Activated T-helper 2 cell treated with anti-CD3 and anti-CD28 coated beads, Interferon-gamma antibody, Interleukin-2, Interleukin-4, amounts not matched to agents 10 μg/mL and 5 μg/mL and 100 μg/mL, durations not matched to agents 14 hours and 24 hours and 36 hours (primary cell): ENCODE data around the gene SLC35E2B. TPM values are rescaled to one million over a fixed set of nuclear protein-coding genes. Genes with fewer than 3 reads are reported as not detected.
"Not testable (repeated sequence)": the region's sequence is repeated elsewhere in the genome, so short reads cannot be mapped to it uniquely, and the experiment has no call there.

ENCODE experiments used
- DNase-seq: peaks from one replicate; pipeline ENCODE4 v3.0.0; 2021; ENCODE audit warnings: low spot score
- H3K27ac Mint-ChIP-seq: one replicate; pipeline ENCODE4 v1.8.0; 2021; ENCODE audit warnings: mixed read lengths
- H3K27me3 Mint-ChIP-seq: one replicate; pipeline ENCODE4 v1.8.0; 2021; ENCODE audit warnings: low read depth, mixed read lengths
- H3K36me3 Mint-ChIP-seq: one replicate; pipeline ENCODE4 v1.8.0; 2021; ENCODE audit warnings: low read depth, mixed read lengths
- H3K4me1 Mint-ChIP-seq: one replicate; pipeline ENCODE4 v1.8.0; 2021; ENCODE audit warnings: low read depth, mixed read lengths
- H3K4me3 Mint-ChIP-seq: one replicate; pipeline ENCODE4 v1.8.0; 2021; ENCODE audit warnings: low read depth, mild to moderate bottlenecking, moderate library complexity, mixed read lengths
- H3K9me3 Mint-ChIP-seq: one replicate; pipeline ENCODE4 v1.8.0; 2021; ENCODE audit warnings: mixed read lengths
- intact Hi-C: fragments of 100-400 bp; cut with micrococcal nuclease; formaldehyde crosslinking; loops from one replicate; pipeline ENCODE4 v1.15.1; 2023
- total RNA-seq: library from RNA; stranded (reverse); gene quantifications from 2 replicates; pipeline ENCODE4 v1.2.3, GENCODE V29; 2022

The SLC35E2B gene
- total RNA-seq, 1 donor from 2014 or later: 41.9 TPM

DNA sequence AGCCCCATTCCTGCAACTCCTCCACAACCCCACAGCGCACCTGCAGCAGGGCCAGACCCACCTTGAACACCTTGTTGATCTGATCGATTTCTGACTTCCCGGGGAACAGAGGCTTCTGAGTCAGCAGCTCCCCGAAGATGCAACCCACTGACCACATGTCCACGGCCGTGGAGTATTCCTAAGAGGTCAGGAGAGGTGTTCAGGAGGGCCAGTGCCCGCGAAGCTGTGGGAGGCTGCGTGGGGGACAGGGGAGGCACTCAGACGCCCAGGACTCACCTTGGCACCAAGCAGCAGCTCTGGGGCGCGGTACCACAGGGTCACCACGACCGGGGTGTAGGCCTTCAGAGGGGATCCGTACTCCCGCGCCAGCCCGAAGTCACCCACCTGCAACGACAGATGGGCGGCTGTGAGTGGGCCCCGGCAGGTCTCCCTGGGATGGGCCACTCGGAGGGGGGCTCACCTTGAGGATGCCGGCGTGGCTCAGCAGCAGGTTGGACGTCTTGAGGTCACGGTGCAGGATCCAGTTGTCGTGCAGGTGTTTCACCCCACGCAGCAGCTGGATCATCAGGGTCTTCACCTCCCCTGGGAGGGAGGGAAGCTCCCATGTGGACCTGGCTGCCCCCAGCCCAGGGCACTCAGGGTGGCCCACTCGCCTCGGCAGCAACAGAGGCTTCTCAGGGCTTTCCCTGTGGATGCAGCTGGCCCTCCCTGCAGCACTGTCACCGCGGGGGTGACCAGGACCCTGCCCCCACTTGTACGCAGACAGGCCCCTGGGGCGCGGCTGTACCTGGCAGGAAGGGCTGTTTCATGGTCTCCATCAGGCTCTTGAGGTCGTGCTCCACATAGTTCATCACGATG, 55.7 kb downstream of the SLC35E2B start:
- DNase-seq, H3K4me1 Mint-ChIP-seq, H3K27me3 Mint-ChIP-seq, H3K36me3 Mint-ChIP-seq, H3K9me3 Mint-ChIP-seq, H3K27ac Mint-ChIP-seq, intact Hi-C loops, H3K4me3 Mint-ChIP-seq: not testable (repeated sequence)

DNA sequence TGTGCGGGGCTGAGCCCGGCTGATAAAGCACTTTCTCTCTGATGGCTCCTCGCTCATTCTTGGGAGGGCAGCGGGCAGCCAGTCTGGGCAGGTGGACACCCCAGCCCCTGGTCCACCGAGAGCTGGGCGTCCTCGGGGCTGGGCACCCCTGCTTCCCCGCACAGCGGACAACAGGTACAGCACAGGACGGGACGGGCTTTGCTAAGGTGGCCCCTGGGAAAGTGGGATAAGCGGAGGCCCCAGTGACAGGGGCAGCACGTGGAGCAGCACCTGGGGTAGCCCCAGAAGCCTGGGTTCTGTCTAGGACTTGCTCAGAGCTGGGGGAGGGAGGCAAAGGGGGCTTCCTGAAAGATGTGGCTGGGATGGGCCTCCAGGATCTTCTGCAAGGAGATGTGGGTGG, 58.0 kb downstream of the SLC35E2B start:
- DNase-seq, intact Hi-C loops, H3K9me3 Mint-ChIP-seq, H3K27me3 Mint-ChIP-seq, H3K27ac Mint-ChIP-seq, H3K4me3 Mint-ChIP-seq, H3K4me1 Mint-ChIP-seq, H3K36me3 Mint-ChIP-seq: not testable (repeated sequence)

DNA sequence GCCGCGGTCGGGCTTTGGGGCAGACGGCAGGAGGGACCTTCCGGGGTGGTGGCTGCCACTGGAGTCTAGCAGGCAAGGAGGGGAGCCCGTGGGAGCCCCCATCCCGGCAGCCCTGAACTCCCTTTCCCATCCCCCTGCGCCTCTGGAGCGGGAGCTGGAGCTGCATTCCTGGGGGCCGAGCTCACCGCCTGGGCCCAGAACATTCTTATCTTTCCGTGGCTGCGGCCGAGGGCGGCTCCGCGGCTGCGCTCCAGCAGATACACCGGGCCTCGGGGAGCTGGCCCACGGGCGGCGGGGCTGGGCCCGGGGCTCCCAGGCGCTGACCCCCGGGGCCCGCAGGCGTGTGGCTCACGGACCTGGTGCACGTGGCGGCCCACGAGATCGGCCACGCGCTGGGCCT, 59.2 kb downstream of the SLC35E2B start:
- intact Hi-C loops, H3K9me3 Mint-ChIP-seq, H3K36me3 Mint-ChIP-seq, H3K4me3 Mint-ChIP-seq, DNase-seq, H3K27me3 Mint-ChIP-seq, H3K27ac Mint-ChIP-seq, H3K4me1 Mint-ChIP-seq: not testable (repeated sequence)

GRCh38 chr1:1631782-1632420, 60.7 kb downstream of the SLC35E2B start, which contains the start of gene MMP23B:
Gene MMP23B, plus strand, starts transcription at chr1:1632173. Its CDS starts 46 bp downstream, at chr1:1632219.
- Mint-ChIP-seq H3K4me1 (peaks cover 2% of the 10 kb centered on the region), H3K27ac (peak within 1 kb of the TSS; percentile 17), H3K9me3 (no peaks in the 10 kb centered on the region), H3K4me3 (no peak within 1 kb of the TSS), H3K27me3 (peaks cover 4% of the 10 kb centered on the region), H3K36me3 (peaks cover 9% of the 10 kb centered on the region)
- intact Hi-C loops: no loop called here
- no peak for DNase-seq

GRCh38 chr1:1630965-1631781, 61.4 kb downstream of the SLC35E2B start:
- DNase-seq: no peak
- H3K4me3 Mint-ChIP-seq: no peak overlapping the region
- peaks cover 3% of the 10 kb centered on the region for H3K36me3 Mint-ChIP-seq
- intact Hi-C loops: no loop called here
- H3K27me3 Mint-ChIP-seq: peaks cover 4% of the 10 kb centered on the region
- H3K9me3 Mint-ChIP-seq: no peaks in the 10 kb centered on the region
- H3K27ac Mint-ChIP-seq: peak overlapping the region; percentile 17
- peaks cover 2% of the 10 kb centered on the region for H3K4me1 Mint-ChIP-seq

DNA sequence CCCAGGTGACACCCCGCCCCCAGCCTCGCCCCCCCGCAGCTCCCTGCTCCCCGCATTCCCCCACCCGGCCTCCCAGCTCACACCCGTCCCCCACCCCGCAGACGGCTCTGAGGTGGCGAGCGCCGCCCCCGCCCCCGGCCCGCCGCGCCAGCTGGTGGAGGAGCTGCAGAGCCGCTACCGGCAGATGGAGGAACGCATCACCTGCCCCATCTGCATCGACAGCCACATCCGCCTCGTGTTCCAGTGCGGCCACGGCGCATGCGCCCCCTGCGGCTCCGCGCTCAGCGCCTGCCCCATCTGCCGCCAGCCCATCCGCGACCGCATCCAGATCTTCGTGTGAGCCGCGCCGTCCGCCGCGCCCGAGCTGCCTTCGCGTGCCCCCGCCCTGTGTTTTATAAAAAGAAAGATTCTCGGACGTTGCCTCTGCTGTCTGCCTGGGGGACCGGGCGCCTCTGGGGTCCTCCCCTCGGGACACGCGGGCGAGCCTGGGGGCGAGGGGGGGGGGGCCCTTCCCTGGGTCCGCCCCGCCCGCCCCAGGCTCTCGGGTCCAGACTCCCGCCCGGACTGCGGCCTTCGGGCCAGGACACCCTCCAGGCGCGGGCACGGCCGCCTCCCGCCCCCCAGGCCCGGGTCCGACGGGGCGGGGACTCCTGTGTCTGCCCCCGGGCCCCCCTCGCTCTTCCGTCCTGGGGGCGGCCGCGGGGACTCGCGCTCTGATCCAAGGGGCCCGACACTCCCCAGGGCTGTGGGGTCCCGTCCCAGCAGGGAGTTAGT, 62.2 kb downstream of the SLC35E2B start:
- DNase-seq: peak; percentile 96
- peak overlapping the region; percentile 74 for H3K27ac Mint-ChIP-seq
- no peaks in the 10 kb centered on the region for H3K9me3 Mint-ChIP-seq
- intact Hi-C loops: no loop called here
- peaks cover 3% of the 10 kb centered on the region for H3K36me3 Mint-ChIP-seq
- H3K4me1 Mint-ChIP-seq: peaks cover 2% of the 10 kb centered on the region
- H3K27me3 Mint-ChIP-seq: peaks cover 4% of the 10 kb centered on the region
- H3K4me3 Mint-ChIP-seq: peak overlapping the region; percentile 78

DNA sequence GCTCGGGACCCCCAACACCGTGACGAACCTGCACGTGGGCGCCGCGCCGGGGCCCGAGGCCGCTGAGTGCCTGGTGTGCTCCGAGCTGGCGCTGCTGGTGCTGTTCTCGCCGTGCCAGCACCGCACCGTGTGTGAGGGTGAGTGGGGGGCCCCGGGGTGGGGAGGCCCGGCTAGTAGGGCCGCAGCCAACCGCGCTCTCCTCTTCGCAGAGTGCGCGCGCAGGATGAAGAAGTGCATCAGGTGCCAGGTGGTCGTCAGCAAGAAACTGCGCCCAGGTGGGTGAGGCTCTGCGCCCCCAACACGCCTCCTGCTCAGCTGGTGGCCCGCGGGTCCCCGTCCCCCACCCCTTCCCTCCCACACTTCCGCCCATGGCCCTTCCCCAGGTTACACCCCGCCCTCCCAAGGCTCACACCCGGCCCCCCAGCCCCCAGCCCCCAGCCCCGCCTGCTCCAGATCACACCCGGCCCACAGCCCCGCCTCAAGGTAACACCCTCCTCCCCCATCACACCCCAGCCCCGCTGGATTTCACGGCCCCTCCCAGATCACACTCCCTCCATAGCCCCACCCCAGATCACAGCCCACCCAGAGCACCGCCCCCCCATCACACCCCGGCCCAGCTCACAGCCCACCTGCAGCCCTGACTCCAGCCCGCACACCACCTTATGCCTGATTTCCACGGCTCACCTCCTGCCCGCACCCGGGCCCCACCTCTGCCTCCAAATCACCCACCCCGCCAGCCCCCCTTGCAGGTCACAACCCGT, 63.0 kb downstream of the SLC35E2B start:
- Mint-ChIP-seq H3K27ac (peak overlapping the region; percentile 71), H3K4me3 (peak overlapping the region; percentile 58), H3K9me3 (no peaks in the 10 kb centered on the region), H3K4me1 (peaks cover 2% of the 10 kb centered on the region), H3K36me3 (peaks cover 3% of the 10 kb centered on the region), H3K27me3 (peaks cover 4% of the 10 kb centered on the region)
- no peak for DNase-seq
- intact Hi-C loops: no loop called here

GRCh38 chr1:1628754-1629429, 63.7 kb downstream of the SLC35E2B start:
- no peak for DNase-seq
- Mint-ChIP-seq H3K36me3 (peaks cover 3% of the 10 kb centered on the region), H3K9me3 (no peaks in the 10 kb centered on the region), H3K4me1 (peaks cover 2% of the 10 kb centered on the region), H3K27me3 (peaks cover 4% of the 10 kb centered on the region), H3K4me3 (no peak overlapping the region), H3K27ac (no peak overlapping the region)
- intact Hi-C loops: no loop called here

DNA sequence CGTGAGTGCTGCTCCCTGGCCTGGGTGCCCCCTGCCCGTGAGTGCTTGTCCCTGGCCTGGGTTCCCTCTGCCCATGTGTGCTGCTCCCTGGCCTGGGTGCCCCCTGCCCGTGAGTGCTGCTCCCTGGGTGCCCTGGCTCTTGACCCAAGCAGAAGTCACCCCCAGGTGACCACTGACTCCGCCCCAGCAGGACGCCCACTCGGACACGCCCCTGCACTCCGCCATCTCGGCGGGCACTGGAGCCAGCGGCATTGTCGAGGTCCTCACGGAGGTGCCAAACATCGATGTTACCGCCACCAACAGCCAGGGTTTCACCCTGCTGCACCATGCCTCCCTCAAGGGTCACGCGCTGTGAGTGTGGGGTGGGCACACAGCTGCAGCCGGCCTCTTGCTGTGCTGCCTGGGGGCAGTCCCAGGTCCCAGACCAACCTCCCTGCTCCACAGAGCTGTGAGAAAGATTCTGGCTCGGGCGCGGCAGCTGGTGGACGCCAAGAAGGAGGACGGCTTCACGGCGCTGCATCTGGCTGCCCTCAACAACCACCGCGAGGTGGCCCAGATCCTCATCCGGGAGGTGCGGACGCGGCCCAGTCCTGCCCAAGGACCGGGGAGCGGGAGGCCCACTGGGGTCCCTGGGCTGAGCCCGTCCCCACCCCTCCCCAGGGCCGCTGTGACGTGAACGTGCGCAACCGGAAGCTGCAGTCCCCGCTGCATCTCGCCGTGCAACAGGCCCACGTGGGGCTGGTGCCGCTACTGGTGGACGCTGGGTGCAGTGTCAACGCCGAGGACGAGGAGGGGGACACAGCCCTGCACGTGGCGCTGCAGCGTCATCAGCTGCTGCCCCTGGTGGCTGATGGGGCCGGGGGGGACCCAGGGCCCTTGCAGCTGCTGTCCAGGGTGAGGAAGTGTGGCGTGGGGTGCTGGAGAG, 64.5 kb downstream of the SLC35E2B start:
- H3K4me1 Mint-ChIP-seq: peaks cover 2% of the 10 kb centered on the region
- intact Hi-C loops: no loop called here
- no peak overlapping the region for H3K4me3 Mint-ChIP-seq
- peaks cover 3% of the 10 kb centered on the region for H3K36me3 Mint-ChIP-seq
- H3K27ac Mint-ChIP-seq: no peak overlapping the region
- H3K27me3 Mint-ChIP-seq: peaks cover 4% of the 10 kb centered on the region
- H3K9me3 Mint-ChIP-seq: no peaks in the 10 kb centered on the region
- no peak for DNase-seq

DNA sequence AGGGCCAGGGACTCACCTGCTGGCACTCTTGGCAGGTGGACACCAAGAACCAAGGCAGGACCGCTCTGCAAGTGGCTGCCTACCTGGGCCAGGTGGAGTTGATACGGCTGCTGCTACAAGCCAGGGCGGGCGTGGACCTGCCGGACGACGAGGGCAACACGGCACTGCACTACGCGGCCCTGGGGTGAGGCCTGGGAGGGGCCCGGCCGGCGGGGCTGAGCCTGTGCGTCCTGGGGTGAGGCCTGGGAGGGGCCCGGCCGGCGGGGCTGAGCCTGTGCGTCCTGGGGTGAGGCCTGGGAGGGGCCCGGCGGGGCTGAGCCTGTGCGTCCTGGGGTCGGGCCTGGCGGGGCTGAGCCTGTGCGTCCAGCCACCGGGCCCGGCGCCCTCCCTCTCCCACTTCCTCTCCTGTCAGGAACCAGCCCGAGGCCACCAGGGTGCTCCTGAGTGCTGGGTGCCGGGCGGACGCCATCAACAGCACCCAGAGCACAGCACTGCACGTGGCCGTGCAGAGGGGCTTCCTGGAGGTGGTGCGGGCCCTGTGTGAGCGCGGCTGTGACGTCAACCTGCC, 65.2 kb downstream of the SLC35E2B start:
- no peak overlapping the region for H3K4me3 Mint-ChIP-seq
- no peaks in the 10 kb centered on the region for H3K9me3 Mint-ChIP-seq
- intact Hi-C loops: no loop called here
- peaks cover 2% of the 10 kb centered on the region for H3K4me1 Mint-ChIP-seq
- no peak for DNase-seq
- peaks cover 4% of the 10 kb centered on the region for H3K27me3 Mint-ChIP-seq
- H3K36me3 Mint-ChIP-seq: peaks cover 3% of the 10 kb centered on the region
- no peak overlapping the region for H3K27ac Mint-ChIP-seq
